Measurements from ENCODE around the gene POLR1A.

GRCh38 chr2:86069783-86070339, 35.8 kb downstream of the POLR1A start:
- TF ChIP-seq EP300 (IDR thresholded peaks at IDR 0.05) = no peak
- TF ChIP-seq, protein P1, sequence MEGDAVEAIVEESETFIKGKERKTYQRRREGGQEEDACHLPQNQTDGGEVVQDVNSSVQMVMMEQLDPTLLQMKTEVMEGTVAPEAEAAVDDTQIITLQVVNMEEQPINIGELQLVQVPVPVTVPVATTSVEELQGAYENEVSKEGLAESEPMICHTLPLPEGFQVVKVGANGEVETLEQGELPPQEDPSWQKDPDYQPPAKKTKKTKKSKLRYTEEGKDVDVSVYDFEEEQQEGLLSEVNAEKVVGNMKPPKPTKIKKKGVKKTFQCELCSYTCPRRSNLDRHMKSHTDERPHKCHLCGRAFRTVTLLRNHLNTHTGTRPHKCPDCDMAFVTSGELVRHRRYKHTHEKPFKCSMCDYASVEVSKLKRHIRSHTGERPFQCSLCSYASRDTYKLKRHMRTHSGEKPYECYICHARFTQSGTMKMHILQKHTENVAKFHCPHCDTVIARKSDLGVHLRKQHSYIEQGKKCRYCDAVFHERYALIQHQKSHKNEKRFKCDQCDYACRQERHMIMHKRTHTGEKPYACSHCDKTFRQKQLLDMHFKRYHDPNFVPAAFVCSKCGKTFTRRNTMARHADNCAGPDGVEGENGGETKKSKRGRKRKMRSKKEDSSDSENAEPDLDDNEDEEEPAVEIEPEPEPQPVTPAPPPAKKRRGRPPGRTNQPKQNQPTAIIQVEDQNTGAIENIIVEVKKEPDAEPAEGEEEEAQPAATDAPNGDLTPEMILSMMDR (IDR thresholded peaks at IDR 0.05) = no peak

All from upper lobe of left lung (tissue), 4 donors.